T-helper 2 cell treated with Interferon-gamma antibody and Interleukin-4, amounts not matched to agents 100 ng/mL and 5 ng/mL, for 36 hours (primary cell): ENCODE results near the gene ISM1. TPM values are rescaled to one million over a fixed set of nuclear protein-coding genes. Genes with fewer than 3 reads are reported as not detected.

Source experiments
- intact Hi-C: fragments of 100-400 bp; cut with micrococcal nuclease; formaldehyde crosslinking; loops from one replicate; pipeline ENCODE4 v1.15.1; 2023
- total RNA-seq: library from RNA; stranded (reverse); gene quantifications from 2 replicates; pipeline ENCODE4 v1.2.3, GENCODE V29; 2022

ISM1 gene
- total RNA-seq, 1 donor from 2014 or later, result 3.0 TPM

DNA sequence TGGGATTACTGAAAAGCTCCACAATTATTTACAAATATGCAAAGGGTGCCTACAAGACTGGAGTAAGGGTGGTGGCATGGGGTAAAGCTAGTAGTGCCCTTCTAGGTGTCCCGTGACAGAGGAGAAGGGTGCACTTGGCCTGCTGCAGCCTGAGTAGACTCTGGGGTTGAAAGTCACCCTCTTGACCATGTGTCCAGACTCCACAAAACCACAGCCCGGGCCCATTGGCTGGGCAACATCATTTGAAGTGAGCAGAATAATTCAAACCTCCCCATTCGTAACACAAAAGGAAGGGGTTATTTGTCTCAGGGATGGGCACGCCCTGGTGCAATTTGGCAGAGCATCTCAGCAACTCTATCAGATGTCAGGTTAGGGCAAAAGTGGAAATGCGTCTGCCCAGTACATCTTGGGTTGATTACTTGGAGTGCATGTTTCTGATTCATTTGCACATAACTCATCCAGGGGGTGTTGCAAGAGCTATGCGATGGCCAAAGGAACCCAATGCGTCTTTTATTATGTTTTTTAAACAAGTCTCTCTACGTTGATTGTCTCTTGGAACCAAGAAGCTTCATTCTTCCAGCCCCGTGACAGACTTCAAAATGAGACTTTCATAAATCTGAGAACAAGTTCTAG, 56.7 kb downstream of the ISM1 start:
- intact Hi-C loops, result no loop called here

DNA sequence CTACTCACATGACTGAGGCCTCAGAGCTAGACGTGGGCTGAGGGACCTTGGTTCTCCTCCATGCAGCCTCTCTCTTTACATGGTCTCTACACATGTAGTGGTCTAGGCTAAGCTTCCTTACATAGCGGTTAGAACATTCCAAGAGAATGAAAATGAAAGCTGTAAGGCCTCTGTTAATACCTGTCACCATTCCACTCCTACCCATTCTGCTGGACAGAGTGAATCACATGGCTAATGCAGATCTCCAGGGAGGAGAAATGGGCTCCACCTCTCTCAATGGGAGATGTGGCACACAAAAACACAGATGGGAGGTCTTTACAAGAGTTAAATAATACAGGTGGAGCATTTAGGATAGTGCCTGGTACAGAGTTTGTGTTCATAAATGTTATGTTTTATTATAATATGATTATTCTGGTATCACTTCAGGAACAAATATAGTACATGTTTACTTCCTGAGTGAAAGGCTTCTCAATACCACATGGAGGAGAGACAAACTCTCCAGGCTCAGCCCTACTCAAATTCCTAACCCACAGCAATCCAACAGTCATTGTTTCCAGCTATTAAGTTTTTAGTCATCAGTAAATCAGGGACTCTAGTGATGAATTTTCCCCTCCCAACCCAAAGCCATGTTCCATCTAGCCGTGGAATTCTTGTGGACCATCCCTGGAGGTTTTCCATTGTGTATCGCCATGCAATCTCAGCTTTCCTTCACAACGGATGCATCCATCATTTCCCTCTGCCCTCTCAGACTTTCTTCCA, 57.9 kb downstream of the ISM1 start:
- intact Hi-C loops, result no loop called here

DNA sequence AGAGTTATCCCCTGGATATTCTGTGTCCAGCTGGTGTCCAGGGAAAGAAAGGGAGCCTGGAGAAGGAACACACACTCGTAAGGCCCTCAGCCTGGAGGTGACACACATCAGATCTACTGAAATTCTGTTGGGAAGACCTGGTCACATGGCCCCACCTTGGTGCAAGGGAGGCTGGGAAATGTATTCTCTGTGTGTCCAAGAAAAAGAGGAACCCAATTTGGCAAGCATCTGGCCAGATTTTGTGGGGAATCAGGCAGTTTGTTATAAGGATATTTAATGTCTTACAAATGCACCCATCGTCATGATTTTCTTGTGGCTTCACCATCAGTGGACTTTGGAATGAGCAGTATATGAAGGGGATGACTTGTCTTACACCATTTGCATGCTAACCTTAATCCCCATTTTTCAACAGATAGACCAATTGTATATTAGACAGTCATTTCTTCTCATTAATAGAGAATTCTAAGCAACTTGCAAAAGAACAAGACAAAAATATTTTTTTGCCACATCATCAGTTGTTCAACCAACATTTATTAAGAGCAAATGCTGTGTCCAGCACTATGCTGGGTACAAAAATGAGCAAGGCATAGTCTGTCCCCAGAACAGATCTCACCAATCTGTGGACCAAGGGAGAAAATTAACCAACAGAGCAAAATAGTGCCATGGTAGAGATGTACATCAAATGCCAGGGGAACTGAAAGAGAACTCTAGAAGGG, 59.7 kb downstream of the ISM1 start:
- intact Hi-C loops, result no loop called here

DNA sequence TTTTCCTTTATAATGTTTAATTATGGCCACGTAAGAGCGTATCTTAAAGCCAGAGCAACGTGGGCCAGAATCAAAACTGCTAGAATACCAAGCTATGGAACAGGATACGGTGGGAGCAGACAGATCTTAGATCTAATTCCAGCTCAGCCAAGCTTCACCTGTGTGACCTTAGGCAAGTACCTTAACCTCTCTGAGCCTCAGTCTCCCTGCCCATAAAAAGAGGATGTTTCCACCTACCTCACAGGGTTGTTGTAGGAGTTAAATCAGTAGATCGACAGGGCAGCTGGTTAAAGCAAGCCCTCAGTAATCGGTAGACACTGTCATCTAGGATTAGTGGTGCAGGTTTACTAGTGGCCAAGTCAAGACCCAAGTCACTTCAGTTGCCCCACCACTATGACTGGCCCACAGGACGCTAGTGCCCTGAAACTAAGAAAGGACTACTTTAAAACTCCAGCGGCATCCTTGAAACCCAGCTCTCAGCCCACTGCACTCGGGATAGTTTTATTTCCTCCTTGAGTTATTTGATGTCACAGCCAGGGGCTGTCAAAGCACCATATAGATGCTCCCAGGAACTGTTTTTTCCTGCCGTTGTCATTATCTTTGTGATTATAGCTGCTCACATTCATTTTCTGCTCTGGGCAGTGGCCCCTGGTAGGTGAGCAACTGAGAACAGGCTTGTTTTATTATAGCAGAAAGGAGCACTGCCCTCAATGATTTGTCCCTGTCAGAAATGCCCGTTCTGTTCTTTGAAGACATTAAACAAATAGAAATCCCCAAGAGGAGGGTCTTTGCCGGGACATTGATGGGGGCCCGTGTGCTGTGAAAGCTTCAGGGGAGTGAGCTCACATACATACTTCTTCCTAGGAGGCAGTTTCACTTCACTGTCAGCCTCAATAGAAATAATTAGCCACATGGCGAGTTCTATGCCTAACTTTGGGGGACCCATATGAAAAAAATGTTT, 63.1 kb downstream of the ISM1 start:
- intact Hi-C loops, result no loop called here

DNA sequence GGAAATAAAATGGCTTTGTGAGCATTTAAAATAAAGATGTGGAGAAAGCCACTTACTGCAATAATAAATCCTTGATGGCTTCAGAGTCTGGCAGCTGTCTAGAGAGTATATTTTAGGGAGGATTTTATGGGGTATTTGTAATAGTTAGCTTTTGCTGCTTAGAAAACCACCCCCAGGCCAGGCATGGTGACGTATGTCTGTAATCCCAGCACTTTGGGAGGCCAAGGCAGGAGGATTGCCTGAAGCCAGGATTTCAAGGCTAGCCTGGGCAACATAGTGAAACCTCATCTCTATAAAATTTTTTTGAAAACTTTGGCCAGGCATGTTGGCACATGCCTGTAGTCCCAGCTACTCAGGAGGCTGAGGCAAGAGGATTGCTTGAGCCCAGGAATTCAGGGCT, 63.8 kb downstream of the ISM1 start:
- intact Hi-C loops, result no loop called here

DNA sequence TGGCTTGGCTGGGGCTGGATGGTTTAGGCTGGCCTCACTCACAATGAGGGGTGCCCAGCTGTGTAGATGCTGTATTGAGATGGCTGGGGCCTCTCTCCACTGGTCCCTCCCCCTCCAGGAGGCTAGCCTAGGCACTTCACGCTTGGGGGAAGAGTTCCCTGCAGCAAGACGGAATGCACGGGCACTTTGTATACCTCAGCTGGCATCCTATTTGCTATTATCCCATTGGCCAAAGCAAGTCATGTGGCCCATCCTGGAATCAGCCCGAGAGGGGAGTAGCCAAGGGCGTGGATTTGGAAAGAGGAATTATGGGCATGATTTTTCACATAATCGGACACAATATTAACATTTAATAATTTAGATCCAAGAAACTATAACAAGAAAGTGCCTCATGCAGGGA, 64.3 kb downstream of the ISM1 start:
- intact Hi-C loops, result no loop called here

DNA sequence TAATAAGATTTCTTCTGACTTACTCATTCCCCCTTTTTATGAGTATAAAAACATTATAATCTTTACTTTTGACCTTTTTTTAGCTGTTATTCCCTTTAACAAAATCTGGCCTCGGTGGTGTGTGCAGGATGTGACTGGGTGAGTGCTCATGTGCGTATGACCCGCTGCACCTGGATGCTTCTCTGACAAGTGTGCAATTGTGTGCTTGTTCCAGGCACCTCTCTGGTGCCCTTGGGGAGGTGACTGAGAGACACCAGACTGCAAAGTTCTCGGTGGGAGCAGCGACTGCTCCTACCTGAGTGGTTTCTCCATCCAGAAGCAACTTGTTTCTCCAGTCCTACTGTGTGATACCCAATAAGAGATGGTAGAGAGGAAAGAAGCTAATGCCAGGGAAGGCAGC, 65.0 kb downstream of the ISM1 start:
- intact Hi-C loops, result no loop called here

DNA sequence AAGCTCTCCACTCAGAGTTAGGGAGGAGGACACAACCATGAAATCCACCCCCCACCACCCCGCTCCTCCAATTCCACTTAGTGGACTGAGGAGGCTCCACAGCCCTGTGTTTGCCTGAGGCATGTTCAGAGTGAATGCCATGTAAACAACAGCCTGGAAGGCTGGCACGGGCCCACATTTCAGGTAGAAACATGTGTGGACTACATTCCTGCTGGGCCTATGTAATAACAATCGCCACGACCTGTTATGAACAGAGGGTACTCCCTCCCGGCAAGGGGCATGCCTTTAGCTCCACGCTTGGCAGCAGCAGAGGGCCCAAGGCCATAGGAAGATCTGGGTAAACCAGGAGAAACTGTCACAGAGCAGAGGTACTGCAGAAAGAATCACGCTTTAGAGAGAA, 65.5 kb downstream of the ISM1 start:
- intact Hi-C loops, result no loop called here

DNA sequence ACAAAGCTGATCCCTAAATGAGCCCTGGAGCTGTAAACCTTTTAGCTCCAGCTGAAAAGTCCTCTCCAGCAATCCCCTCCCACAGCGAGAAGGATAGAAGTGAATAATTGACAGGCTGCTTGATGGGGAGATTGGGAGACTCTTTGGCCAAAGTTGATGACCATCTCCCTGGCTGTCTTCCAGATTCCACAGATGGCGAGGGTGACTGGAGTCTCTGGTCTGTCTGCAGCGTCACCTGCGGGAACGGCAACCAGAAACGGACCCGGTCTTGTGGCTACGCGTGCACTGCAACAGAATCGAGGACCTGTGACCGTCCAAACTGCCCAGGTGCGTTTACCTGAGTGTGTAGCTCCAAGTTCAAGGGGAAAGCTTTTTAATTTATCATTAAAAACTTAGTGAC, 67.3 kb downstream of the ISM1 start:
- intact Hi-C loops, result no loop called here

DNA sequence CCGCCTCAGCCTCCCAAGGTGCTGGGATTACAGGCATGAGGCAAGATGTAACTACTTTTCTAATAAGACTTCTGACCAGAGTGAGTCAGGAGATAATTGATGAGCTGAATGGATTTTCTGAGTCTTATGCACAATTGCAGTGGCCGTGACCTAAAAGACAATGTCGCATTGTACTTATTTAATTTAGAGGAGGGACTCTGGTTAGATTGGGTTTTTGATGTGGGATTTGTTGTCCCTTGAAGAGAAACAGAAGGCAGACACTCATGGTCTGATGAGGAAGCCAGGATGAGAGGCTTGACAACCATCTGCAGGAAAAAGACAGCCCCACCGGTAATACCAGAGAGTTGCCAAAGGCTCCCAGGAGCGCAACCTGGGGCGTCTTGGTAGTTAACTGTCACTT, 68.0 kb downstream of the ISM1 start:
- intact Hi-C loops, result no loop called here

DNA sequence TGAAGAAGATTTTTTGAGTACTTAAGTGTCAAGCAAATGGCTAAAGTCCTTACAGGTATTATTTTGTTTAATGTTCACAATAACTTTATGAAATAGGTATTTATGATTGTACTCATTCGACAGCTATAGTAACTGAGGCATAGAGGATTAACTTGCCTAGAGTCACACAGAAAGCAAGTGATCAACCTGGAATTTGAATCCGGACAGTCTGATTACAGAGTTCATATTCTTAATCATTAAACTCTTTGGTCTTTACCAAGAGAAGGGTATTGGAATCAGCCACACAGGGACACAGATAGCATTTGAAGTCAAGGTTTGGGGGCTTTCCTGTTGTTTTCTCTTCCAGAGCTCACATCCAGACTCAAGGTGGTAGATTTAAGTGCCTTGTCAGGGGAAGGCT, 69.7 kb downstream of the ISM1 start:
- intact Hi-C loops, result no loop called here

DNA sequence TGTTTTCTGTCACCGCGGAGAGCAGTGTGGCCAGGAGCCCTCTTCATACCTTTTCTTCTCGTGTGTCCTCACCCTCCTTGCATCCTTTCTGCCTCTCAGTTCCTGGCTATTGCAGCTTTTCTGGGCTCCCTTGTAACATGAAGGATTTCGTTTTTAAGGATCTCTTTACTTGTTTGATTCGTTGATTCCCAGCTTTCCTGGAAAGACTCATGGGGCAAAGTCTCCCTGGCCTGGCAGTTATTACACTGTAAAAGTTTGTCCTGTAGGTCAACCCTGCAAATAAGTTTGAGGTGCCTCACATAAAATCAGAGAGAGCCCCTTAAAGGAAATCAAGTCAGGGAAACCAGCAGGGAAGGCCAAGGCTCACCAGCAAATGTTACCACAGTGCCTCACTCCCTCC, 70.1 kb downstream of the ISM1 start:
- intact Hi-C loops, result no loop called here

DNA sequence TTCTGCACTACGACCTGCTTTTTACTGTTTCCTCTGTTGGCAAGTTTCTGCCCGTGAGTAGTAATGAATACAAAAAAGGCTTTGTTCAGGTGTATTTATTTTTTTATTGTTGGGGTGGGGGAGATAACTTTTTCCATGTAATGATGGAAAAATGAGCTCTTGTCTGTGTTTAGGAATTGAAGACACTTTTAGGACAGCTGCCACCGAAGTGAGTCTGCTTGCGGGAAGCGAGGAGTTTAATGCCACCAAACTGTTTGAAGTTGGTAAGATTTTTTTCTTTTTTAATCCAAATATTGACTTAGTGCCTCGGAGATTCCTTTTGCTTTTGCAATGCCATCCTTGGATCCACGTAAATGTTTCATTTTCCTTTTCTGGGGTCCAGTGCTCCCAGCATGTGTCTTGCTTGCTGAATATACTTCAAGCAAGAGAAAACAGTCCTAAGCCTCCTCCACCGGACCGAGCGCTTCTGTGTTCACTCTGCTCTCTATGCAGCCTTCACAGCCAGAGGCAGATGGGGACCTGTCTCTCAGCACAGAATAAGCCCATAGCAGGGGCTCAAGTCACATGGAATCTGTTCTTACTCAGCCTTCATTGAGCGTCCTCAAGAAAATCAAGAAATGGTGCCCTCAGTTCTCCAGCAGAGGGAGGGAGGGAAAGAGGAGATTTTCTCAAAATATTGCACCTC, 71.3 kb downstream of the ISM1 start:
- intact Hi-C loops, result no loop called here

DNA sequence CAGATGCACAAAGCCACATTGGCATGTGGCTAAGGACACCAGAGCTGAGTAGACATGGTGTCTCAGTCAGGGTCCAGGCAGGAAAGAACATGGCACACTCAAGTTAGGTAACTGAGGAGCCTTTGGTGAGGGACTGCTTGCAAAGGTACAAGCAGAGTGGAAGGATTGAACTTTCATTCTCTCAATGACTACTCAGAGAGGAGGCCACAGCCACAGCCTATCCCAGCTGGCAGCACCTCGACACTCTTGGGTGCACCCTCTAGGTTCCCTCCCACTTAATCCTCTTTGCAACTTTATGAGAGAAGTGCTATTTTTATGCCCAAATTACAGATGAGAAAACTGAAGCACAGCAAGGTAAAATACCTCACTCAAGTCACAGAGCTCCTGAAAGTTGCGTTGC, 73.4 kb downstream of the ISM1 start:
- intact Hi-C loops, result no loop called here

DNA sequence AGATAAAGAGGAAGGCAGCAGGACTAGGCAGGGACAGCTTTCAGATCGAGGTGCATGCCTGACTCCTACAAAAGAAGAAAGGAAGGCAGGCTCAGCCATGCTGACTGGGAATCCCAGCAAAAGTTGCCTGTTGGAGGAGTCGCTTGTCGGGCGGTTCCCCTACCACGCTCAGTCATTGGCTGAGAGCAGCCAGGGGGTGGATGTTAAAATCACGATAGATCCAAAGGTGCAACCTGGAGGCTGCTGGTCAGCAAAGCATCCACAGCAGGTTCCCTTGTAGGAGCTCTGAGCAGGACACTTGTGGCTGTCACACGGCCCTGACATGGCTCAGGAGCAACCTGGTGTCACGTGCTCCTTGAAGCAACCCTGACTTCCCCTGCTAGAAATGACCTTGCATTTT, 74.6 kb downstream of the ISM1 start:
- intact Hi-C loops, result no loop called here

DNA sequence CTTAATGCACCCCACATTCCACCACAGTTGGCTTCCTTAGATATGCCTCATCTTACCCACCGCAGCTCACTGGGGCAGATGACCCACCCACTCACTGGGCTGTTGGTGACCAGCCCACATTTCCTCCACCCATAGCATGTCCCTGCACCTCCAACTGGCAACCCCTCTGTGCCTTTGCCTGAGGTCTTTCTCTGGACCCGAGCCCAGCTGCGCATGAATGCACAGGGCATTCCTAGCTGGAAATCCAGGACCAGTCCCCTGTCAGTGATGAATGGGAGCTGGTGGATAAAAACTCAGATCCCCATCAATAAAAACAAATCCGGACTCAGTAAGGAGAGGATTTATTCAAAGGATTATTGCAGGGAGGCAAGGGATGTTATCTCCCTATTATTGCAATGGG, 75.0 kb downstream of the ISM1 start:
- intact Hi-C loops, result no loop called here

DNA sequence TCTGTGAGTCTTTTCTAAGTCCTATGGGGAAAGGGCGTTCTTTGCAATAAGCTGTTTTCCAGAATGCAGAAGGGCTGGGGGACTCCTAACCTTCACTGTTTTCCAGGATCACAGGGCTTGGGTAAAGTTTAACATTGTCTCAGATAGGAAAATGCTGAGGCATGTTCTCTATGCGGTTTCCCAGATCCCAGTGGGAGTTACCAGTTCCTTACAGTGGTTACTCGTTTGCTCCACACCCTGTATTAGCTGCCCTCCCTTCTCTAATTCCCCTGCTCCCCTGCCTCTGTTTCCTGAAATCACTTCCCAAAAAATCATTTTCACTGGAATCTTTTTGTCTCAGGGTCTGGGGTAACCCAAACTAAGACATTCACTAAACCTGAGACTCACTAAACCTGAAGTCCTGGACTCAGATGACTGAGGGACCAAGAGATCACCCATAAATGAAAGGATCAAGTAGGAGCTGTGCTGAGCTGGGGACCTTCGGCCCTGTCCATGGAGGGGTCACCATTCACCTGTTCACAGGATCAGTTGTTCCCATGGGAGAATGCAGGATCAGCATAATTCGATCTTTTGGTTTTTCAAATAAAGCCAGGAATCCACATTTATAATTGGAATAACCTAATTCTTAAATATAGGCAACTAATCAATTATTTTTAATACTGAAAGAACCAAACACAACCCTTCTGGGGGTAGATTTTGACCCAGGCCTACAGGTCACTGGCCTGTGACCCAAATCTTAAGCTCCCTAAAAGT, 76.2 kb downstream of the ISM1 start:
- intact Hi-C loops, result no loop called here

DNA sequence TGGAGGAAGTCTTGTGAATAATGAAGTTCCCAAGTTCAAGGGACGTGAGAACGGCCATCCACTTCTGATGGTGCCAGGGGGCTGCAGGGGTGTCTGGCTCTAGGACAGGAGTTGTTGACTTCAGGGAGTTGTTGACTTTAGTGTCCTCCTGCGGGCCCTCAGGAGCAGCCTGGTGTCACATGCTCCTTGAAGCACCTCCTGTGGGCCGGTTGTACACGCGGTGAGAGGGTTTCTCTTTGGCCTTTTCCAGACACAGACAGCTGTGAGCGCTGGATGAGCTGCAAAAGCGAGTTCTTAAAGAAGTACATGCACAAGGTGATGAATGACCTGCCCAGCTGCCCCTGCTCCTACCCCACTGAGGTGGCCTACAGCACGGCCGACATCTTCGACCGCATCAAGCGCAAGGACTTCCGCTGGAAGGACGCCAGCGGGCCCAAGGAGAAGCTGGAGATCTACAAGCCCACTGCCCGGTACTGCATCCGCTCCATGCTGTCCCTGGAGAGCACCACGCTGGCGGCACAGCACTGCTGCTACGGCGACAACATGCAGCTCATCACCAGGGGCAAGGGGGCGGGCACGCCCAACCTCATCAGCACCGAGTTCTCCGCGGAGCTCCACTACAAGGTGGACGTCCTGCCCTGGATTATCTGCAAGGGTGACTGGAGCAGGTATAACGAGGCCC, 77.8 kb downstream of the ISM1 start:
- intact Hi-C loops, result no loop called here

DNA sequence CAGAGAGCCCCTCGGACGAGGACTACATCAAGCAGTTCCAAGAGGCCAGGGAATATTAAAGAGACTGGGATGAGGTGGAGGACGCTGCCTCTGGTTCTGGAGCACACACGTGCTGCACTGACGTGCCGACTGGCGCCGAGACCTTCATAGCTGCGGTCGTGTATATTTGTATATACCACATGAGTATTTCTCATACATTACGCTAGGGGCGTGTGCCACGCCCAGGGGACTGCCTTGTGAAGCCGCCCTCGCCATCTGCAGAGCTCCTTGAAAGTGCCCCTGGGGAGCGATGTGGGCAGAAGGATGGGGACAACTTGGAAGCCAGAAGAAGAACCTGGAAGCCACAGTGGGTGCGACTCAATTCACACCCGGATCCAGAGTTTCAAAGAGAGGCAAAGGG, 78.3 kb downstream of the ISM1 start:
- intact Hi-C loops, result no loop called here

DNA sequence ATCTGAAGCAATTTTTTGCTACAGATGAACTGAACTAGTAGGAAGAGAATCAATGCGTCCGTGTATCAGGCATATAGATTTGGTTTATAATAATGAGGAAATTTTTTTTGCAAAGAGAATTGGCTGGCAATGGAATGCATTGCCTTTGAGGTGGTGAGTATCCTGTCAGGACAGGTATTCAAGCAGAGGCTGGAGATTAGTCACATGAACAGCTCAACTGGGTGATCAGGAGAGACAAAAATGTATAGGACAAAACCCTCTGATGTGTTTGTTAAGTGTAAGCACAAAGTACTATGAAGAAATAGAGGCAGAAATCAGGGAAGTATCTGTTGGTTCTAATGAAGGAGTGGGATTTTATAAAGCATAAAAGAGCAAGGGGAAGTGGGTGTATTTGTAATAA, 80.5 kb downstream of the ISM1 start:
- intact Hi-C loops, result loop anchor here (10.0 kb wide), 1 partner anchor 57 kb away; no protein-coding TSS in a partner anchor
